Keratinocyte (primary cell): ENCODE results near the gene COQ8A. TPM values are rescaled to one million over a fixed set of nuclear protein-coding genes. Genes with fewer than 3 reads are reported as not detected.

Source experiments
- DNase-seq: peaks from one replicate; pipeline ENCODE4 v3.0.0-alpha.2; 2011; ENCODE audit warnings: low read depth, missing footprints, low spot score
- FAIRE-seq: peaks from 2 replicates; lab custom pipeline; 2011; peaks lifted over from hg19 to GRCh38; lab: Jason Lieb, UNC
- H2AFZ ChIP-seq: 2 replicates; pipeline ENCODE4 v1.6.0; 2012; ENCODE audit warnings: low read length, control low read depth, inconsistent platforms; ENCODE audit not compliant: control insufficient read depth
- H3K27ac ChIP-seq: 2 replicates; pipeline ENCODE4 v1.5.1; 2011; ENCODE audit warnings: low read length; ENCODE audit not compliant: control insufficient read depth, insufficient read depth
- H3K27me3 ChIP-seq: 3 replicates; pipeline ENCODE4 v1.6.0; 2011; ENCODE audit warnings: low read length; ENCODE audit not compliant: control insufficient read depth, insufficient read depth; ENCODE audit errors: extremely low read depth
- H3K36me3 ChIP-seq, 2 experiments: 2 replicates in 1 of 2; 3 replicates in 1 of 2; pipeline ENCODE4 v1.5.1; 2011; ENCODE audit warnings: low read length in 2 of 2, mild to moderate bottlenecking in 1 of 2; ENCODE audit not compliant: control insufficient read depth in 2 of 2, insufficient read depth in 2 of 2; ENCODE audit errors: extremely low read depth in 1 of 2
- H3K4me1 ChIP-seq: 3 replicates; pipeline ENCODE4 v1.5.1; 2011; ENCODE audit warnings: low read length; ENCODE audit not compliant: control insufficient read depth, insufficient read depth; ENCODE audit errors: extremely low read depth
- H3K4me2 ChIP-seq: 3 replicates; pipeline ENCODE4 v1.6.0; 2011; ENCODE audit warnings: low read depth, low read length; ENCODE audit not compliant: control insufficient read depth, insufficient read depth; ENCODE audit errors: extremely low read depth
- H3K4me3 ChIP-seq, 3 experiments: fragments of 200-600 bp in 1 of 3; sonication (generic) in 1 of 3; 2 replicates in 2 of 3; 3 replicates in 1 of 3; pipeline ENCODE4 v1.5.1; 2011 to 2016; ENCODE audit warnings: low read length in 3 of 3, mild to moderate bottlenecking in 3 of 3, control low read depth in 2 of 3, inconsistent platforms in 1 of 3, low read depth in 1 of 3, mixed read lengths in 1 of 3, mixed run types in 1 of 3, moderate library complexity in 1 of 3; ENCODE audit not compliant: control insufficient read depth in 2 of 3, insufficient read depth in 2 of 3; ENCODE audit errors: extremely low read depth in 1 of 3
- H3K79me2 ChIP-seq: 2 replicates; pipeline ENCODE4 v1.6.0; 2012; ENCODE audit warnings: low read length; ENCODE audit not compliant: control insufficient read depth, insufficient read depth
- H3K9ac ChIP-seq: 3 replicates; pipeline ENCODE4 v1.6.0; 2011; ENCODE audit warnings: low read length; ENCODE audit not compliant: control insufficient read depth, insufficient read depth; ENCODE audit errors: extremely low read depth
- H3K9me1 ChIP-seq: 3 replicates; pipeline ENCODE4 v1.6.0; 2011; ENCODE audit warnings: low read length; ENCODE audit not compliant: control insufficient read depth, insufficient read depth; ENCODE audit errors: extremely low read depth
- H3K9me3 ChIP-seq: 2 replicates; pipeline ENCODE4 v1.5.1; 2012; ENCODE audit warnings: low read depth, low read length; ENCODE audit not compliant: control insufficient read depth
- H4K20me1 ChIP-seq: 3 replicates; pipeline ENCODE4 v1.6.0; 2011; ENCODE audit warnings: low read length; ENCODE audit not compliant: control insufficient read depth, insufficient read depth; ENCODE audit errors: extremely low read depth
- CTCF ChIP-seq, 3 experiments: IDR thresholded peaks in 1 of 3; conservative IDR thresholded peaks in 1 of 3; optimal IDR thresholded peaks in 1 of 3; 2 replicates in 2 of 3; 3 replicates in 1 of 3; pipeline versions ENCODE3 to v1.5.1; 2011; ENCODE audit warnings: low read length in 3 of 3, mild to moderate bottlenecking in 3 of 3, moderate library complexity in 2 of 3, control low read depth in 1 of 3, inconsistent platforms in 1 of 3; ENCODE audit not compliant: insufficient read depth in 2 of 3; ENCODE audit errors: extremely low read depth in 1 of 3
- EZH2 ChIP-seq: IDR thresholded peaks from one replicate; pipeline ENCODE4 v1.6.1; 2012; ENCODE audit warnings: inconsistent platforms, mild to moderate bottlenecking, low read length, moderate library complexity
- dilution Hi-C: fragments of 300-500 bp; cut with MboI; formaldehyde crosslinking; loops from one replicate; pipeline ENCODE4 v1.7.0; 2020; ENCODE audit warnings: low sequenced_read_pairs; ENCODE audit not compliant: extremely low pct_ligation_motif_present
- polyA plus RNA-seq, 5 experiments: library from polyadenylated mRNA; depleted of rRNA in 3 of 5; stranded (reverse) in 3 of 5; stranded (forward) in 1 of 5; unstranded in 1 of 5; fragments of >200 nt; gene quantifications; 1 replicate in 1 of 5; 2 replicates in 3 of 5; 3 replicates in 1 of 5; pipeline versions ENCODE4 v1.2.1 to v1.2.3, GENCODE V29; 2011 to 2012; ENCODE audit warnings: missing spikeins in 2 of 5, low read depth in 1 of 5, low replicate concordance in 1 of 5

The COQ8A gene
- polyA plus RNA-seq, 1 donor (not counting 4 experiments of a cell fraction or from before 2014, with no cell fraction given): 3.8 TPM

DNA sequence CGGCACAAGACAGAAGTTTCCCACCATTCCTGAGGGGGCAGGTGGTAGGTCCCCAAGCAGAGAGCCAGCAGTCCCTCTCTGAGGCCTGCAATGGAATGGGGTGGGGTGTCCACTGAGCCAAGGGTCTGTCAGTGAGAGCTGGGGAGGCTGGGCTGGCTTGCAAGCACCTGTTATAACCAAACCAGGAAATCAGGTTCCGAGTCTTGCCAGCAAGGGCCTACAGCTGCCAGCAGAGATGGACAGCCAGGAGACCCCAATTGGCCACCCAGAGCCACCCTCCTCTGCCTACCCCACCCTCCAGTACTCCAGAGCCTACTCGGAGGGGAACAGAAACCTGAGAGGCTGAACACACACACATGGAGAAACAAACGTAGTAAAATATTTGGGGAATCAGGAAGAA lies 37.5 kb upstream of the COQ8A start:
- Histone ChIP-seq H3K9me1 (no peaks in the 10 kb centered on the region), H3K27ac (no peak overlapping the region), H3K9me3 (no peaks in the 10 kb centered on the region), H3K27me3 (no peaks in the 10 kb centered on the region), H2AFZ (no peak overlapping the region), H4K20me1 (no peaks in the 10 kb centered on the region), H3K79me2 (no peaks in the 10 kb centered on the region), H3K36me3 (peaks cover 0 to 5% of the 10 kb centered on the region in 2 experiments), H3K9ac (no peak overlapping the region), H3K4me2 (no peak overlapping the region), H3K4me1 (no peaks in the 10 kb centered on the region), H3K4me3 (no peak overlapping the region)
- no peak for TF ChIP-seq EZH2
- TF ChIP-seq CTCF (optimal IDR thresholded peaks at IDR 0.05 in 1 of 3, IDR thresholded peaks at IDR 0.05 in 1 of 3, conservative IDR thresholded peaks at IDR 0.05 in 1 of 3; ENCODE audit: extremely low read depth in 1 of 3, insufficient read depth in 2 of 3, low read length in 3 of 3): no peak
- DNase-seq (no peak), FAIRE-seq (no peak)
- dilution Hi-C loops: no loop called here

- Histone ChIP-seq H3K36me3 (peaks cover 0 to 5% of the 10 kb centered on the region in 2 experiments), H3K27me3 (no peaks in the 10 kb centered on the region), H3K9me3 (no peaks in the 10 kb centered on the region), H3K9me1 (no peaks in the 10 kb centered on the region), H2AFZ (no peak overlapping the region), H3K4me2 (no peak overlapping the region), H3K4me1 (no peaks in the 10 kb centered on the region), H3K9ac (no peak overlapping the region), H3K4me3 (no peak overlapping the region), H3K27ac (no peak overlapping the region), H4K20me1 (no peaks in the 10 kb centered on the region), H3K79me2 (no peaks in the 10 kb centered on the region)
- no peak for DNase-seq
- FAIRE-seq: no peak
- dilution Hi-C loops: no loop called here
- TF ChIP-seq EZH2 (no peak), CTCF (optimal IDR thresholded peaks at IDR 0.05 in 1 of 3, IDR thresholded peaks at IDR 0.05 in 1 of 3, conservative IDR thresholded peaks at IDR 0.05 in 1 of 3; ENCODE audit: extremely low read depth in 1 of 3, insufficient read depth in 2 of 3, low read length in 3 of 3) (no peak)
Measured at GRCh38 chr1:226903819-226904716, 36.0 kb upstream of the COQ8A start.
